Stimulated activated naive B cell treated with anti-CD40 and anti-IgM and Interleukin-4, amounts not matched to agents 10 μg/mL and 1 μg/mL and 100 μg/mL, for 72 hours (primary cell): Measurements from ENCODE around the gene ZBTB17.
A peak's percentile ranks its signal among the peaks of the same experiment; 100 is the strongest.

Source experiments
- ATAC-seq, 2 donors: fragments of 150-1000 bp; cut with Tn5 transposase; replicated peaks; 2 replicates each; pipeline ENCODE4 v1.10.0; 2021; ENCODE audit warnings: moderate library complexity in 1 of 2
- DNase-seq: peaks from one replicate; pipeline ENCODE4 v3.0.0; 2021
- H3K27ac Mint-ChIP-seq: one replicate; pipeline ENCODE4 v1.8.0; 2022; ENCODE audit warnings: mild to moderate bottlenecking, mixed read lengths
- H3K27me3 Mint-ChIP-seq, 2 donors: one replicate each; pipeline ENCODE4 v1.8.0; 2022; ENCODE audit warnings: mixed read lengths in 2 of 2
- H3K36me3 Mint-ChIP-seq, 2 donors: one replicate each; pipeline ENCODE4 v1.8.0; 2022; ENCODE audit warnings: mixed read lengths in 2 of 2, mild to moderate bottlenecking in 1 of 2
- H3K4me1 Mint-ChIP-seq, 2 donors: one replicate each; pipeline ENCODE4 v1.8.0; 2022; ENCODE audit warnings: mixed read lengths in 2 of 2, mild to moderate bottlenecking in 1 of 2
- H3K4me3 Mint-ChIP-seq, 2 donors: one replicate each; pipeline ENCODE4 v1.8.0; 2022; ENCODE audit warnings: mild to moderate bottlenecking in 2 of 2, mixed read lengths in 2 of 2, moderate library complexity in 1 of 2
- H3K9me3 Mint-ChIP-seq, 2 donors: one replicate each; pipeline ENCODE4 v1.8.0; 2022; ENCODE audit warnings: mixed read lengths in 2 of 2, mild to moderate bottlenecking in 1 of 2

The ZBTB17 gene

GRCh38 chr1:15946571-15947381 is 29.1 kb downstream of the ZBTB17 start:
- Mint-ChIP-seq H3K27ac (peak overlapping the region; percentile 82), H3K9me3 (no peaks in the 10 kb centered on the region), H3K4me3 (peak overlapping the region; percentile 11 to 15), H3K27me3 (no peaks in the 10 kb centered on the region), H3K4me1 (peaks cover 45 to 58% of the 10 kb centered on the region in 2 donors), H3K36me3 (peaks cover 35 to 48% of the 10 kb centered on the region in 2 donors)
- ATAC-seq (no peak), DNase-seq (no peak)

DNA sequence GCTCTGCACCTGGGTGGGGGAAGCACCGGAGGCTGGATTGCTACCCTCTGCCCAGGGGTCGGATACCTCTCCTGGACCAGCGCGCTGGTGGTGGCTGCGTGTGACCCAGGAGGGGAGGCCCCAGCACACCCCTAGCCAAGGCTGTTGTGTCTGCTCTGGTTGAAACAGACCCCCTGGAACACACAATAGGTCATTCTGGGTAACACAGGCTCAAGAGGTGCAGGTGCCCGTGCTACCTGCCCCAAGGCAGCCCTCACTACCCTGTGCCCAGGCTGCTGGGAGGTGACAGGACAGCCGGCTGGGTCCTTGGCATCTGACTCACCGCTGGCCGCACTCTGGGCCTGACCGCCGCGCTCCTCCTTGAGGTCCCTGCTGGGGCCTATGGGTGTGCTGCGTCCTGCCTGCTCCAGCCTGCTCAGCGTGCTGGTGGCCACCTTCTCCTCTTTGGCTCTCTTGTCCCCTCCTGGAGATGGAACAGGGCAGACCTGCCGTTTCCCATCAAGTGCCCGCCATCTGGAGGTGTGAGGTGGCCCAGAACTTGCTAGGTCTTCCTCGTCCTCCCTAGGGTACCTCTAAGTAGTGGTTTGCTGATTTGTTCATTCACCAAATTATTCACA is 30.0 kb downstream of the ZBTB17 start:
- Mint-ChIP-seq H3K36me3 (peaks cover 41 to 48% of the 10 kb centered on the region in 2 donors), H3K4me3 (peak overlapping the region in 1 of 2 donors; percentile 15), H3K27me3 (no peaks in the 10 kb centered on the region), H3K9me3 (no peaks in the 10 kb centered on the region), H3K27ac (peak overlapping the region; percentile 76), H3K4me1 (peaks cover 38 to 50% of the 10 kb centered on the region in 2 donors)
- no peak for ATAC-seq
- DNase-seq: no peak

DNA sequence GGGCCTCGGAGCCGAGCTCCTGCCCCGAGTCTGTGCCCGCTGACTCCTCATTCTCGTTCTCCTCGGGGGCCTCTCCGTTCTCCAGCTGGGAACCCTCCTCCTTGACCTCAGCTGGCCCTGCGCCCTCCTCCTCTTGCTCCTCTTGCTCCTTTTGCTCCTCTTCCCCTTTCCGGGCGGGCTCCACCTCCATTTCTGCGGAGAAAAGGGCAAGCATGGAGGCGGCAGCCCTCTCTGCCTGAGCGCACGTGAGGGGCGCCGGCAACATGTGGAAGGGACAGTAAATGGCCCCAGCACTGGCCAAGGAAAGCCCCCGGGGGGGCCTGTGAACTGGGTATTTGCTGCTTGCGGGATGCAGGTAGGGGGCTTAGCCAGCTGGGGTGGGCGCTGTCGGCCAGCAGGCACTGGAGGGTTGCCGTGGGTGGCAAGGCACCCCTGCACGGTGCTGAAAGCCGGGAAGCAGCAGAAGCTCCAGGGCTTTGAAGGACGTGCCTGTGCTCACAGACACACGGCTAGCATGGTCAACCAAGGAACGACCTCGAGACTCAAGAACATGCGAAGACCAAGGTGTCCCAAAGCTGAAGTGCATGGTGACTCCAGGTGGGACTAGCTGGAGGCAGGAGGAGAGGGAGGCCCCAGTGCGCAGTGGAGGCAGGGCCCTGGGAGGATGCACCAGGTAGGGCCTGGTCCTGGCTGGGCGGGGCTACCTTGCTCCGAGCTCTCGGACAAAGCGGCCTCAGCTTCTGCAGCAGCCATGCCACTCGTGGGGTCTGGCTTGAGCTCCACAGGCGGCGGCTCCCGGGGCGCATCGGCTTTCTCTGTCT is 30.7 kb downstream of the ZBTB17 start:
- DNase-seq (no peak), ATAC-seq (no peak)
- Mint-ChIP-seq H3K27me3 (no peaks in the 10 kb centered on the region), H3K36me3 (peaks cover 40 to 48% of the 10 kb centered on the region in 2 donors), H3K9me3 (no peaks in the 10 kb centered on the region), H3K27ac (peak overlapping the region; percentile 79), H3K4me1 (peaks cover 31 to 43% of the 10 kb centered on the region in 2 donors), H3K4me3 (peak overlapping the region in 1 of 2 donors; percentile 19)

DNA sequence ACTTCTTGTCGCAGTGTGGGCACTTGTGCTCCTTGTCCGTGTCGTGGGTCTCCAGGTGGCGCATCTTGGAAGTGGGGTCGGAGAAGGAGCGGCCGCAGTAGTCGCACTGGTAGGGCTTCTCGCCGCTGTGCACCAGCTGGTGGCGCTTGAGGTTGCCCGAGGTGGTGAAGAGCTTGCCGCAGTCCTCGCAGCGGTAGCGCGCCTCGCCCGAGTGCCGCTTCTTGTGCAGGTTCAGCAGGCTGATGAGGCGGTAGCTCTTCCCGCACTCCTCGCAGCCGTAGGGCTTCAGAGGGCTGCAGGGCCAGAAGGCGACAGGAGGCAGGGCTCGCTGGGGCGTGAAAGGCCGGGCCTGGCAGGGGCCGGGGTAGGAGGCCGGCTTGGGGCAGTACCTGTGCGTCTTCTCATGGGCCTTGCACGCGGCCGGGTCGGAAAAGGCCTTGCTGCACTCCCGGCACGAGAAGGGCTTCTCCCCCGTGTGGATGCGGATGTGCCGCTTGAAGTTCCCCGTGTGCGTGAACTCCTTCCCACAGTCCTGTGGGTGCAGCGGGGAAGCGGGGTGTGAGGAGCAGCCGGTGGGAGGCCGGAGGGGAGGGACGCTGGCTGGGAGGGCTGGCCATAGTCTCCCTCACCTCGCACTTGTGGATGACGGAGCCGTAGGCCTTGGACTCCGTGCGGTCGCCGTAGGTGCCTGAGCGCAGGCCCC is 31.4 kb downstream of the ZBTB17 start:
- Mint-ChIP-seq H3K4me1 (peaks cover 26 to 36% of the 10 kb centered on the region in 2 donors), H3K9me3 (no peaks in the 10 kb centered on the region), H3K36me3 (peaks cover 42 to 50% of the 10 kb centered on the region in 2 donors), H3K27ac (no peak overlapping the region), H3K4me3 (no peak overlapping the region), H3K27me3 (no peaks in the 10 kb centered on the region)
- DNase-seq (no peak), ATAC-seq (no peak)

DNA sequence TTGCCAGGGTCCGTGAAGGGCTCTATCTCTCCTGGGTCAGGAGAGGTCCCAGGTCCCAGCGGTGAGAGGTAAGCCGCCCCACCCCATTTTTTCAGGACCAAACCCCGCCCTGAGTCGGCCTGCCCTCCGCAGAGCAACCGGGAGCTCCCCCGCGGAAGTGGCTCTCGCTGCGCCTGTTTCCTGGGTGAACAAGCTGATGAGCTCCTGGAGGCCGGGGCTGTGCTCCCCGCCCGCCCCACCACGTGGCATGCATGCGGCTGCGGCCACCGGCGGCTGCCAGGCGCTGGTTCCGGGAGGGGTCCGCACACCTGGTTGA is 32.0 kb downstream of the ZBTB17 start:
- DNase-seq (no peak), ATAC-seq (no peak)
- Mint-ChIP-seq H3K27ac (no peak overlapping the region), H3K27me3 (no peaks in the 10 kb centered on the region), H3K36me3 (peaks cover 44 to 55% of the 10 kb centered on the region in 2 donors), H3K4me1 (peaks cover 21 to 36% of the 10 kb centered on the region in 2 donors), H3K9me3 (no peaks in the 10 kb centered on the region), H3K4me3 (no peak overlapping the region)

DNA sequence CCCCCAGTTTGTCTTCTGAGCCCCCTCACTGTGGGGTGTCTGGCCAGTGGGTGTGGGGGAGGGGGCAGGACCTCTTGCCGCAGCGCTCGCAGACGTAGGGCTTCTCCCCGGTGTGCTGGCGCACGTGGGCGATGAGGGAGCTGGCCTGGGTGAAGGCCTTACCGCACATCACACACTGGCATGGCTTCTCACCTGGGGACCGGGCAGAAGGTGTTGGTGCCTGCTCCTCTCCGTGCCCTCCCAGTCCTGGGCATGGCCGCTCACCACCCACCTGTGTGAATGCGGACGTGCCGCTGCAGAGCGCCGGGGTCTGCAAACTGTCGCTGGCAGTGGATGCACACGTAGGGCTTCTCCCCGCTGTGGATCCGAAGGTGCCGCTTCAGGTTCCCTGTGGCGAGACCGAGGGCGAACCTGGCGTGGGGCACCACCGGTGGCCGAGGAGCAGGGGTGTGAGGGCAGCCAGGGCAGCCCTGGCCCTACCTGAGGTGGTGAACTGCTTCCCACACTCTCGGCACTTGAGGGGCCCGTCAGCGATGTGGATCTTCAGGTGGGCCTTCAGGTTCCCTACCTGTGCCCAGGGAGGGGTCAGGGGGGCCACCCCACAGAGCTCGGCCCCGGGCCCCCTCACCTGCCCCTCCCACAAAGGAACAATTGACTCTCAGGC is 32.4 kb downstream of the ZBTB17 start:
- Mint-ChIP-seq H3K9me3 (no peaks in the 10 kb centered on the region), H3K27ac (peak overlapping the region; percentile 59), H3K27me3 (no peaks in the 10 kb centered on the region), H3K36me3 (peaks cover 40 to 59% of the 10 kb centered on the region in 2 donors), H3K4me3 (peak overlapping the region in 1 of 2 donors; percentile 6), H3K4me1 (peaks cover 16 to 31% of the 10 kb centered on the region in 2 donors)
- DNase-seq (no peak), ATAC-seq (no peak)

GRCh38 chr1:15942661-15943327 is 33.1 kb downstream of the ZBTB17 start:
- DNase-seq (no peak), ATAC-seq (no peak)
- Mint-ChIP-seq H3K27ac (peak overlapping the region; percentile 59), H3K4me1 (peaks cover 10 to 28% of the 10 kb centered on the region in 2 donors), H3K9me3 (no peaks in the 10 kb centered on the region), H3K4me3 (no peak overlapping the region), H3K27me3 (no peaks in the 10 kb centered on the region), H3K36me3 (peaks cover 38 to 56% of the 10 kb centered on the region in 2 donors)

DNA sequence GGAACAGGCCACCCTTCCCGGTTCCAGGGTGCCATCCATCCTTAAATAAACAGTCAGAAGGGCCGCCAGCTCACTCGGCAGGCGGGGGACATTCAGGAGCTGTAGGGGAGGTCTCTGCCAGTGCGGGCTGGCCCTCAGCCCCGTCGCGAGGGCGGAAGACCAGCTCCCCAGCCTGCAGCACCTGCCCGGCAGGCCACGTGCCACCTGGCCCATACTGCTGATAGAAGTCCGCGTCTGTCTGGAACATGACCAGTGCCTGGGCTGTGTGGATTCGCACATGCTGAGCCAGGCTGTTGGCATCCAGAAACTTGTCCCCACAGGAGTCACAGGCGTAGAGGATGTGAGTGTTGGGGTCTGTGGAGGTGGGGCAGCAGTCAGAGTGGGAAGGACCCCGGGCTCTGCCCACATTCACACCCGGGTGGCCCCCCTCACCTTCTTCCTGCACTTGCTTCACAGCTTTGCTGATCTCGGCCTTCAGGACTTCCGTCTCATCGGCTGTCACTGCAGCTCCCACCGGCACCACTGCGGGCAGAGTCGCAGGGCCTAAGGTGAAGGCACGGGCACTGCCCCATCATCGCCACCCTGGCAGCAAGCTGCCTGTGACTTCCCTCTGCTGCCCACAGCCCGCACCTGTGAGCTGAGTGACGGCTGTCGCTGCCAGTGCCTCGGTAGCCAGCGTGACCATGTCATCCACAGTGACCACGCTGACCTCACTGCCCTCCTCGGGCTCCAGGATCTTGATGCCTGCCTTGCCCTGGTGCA is 33.8 kb downstream of the ZBTB17 start:
- no peak for ATAC-seq
- DNase-seq: no peak
- Mint-ChIP-seq H3K4me1 (peaks cover 10 to 28% of the 10 kb centered on the region in 2 donors), H3K36me3 (peaks cover 39 to 55% of the 10 kb centered on the region in 2 donors), H3K27ac (peak overlapping the region; percentile 83), H3K9me3 (no peaks in the 10 kb centered on the region), H3K4me3 (no peak overlapping the region), H3K27me3 (no peaks in the 10 kb centered on the region)

DNA sequence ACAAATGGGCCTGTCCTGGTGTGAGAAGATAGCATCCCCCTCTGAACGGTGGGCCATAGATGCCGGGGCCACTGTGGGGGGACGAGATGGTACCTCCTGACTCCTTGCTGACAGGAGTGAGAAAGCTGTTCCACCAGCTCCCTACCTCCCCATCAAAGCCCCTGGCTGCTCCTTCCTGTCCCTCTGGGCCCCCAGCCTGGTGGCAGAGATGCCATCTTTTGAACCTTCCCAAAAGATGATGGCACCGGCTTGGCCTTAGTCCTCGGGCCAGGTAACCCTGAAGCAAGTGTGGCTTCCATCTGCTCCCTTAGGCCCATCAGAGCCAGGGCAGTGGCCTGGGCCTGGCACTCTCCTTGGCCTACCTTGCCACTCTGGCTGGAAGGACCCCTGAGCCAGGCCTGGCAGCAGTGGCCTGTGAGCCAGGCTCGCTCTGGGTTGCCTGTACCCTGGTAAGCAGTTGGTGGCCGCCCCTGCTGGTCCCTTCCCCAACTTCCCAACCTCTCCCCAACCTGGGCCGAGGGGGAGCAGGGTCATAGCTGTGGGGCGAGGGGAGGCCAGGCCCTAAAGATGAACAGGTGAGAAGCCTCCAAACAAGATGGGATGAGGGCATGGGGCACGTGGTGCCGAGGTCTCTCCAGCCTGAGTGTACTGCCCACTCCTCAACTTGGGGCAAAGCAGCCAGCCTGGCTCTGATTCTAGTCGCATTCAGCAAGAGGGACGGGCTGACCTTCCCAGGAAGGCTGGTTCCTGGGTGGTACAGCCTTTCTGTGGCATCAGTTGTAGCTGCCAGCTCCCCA is 34.7 kb downstream of the ZBTB17 start:
- DNase-seq (no peak), ATAC-seq (no peak)
- Mint-ChIP-seq H3K27me3 (no peaks in the 10 kb centered on the region), H3K4me3 (no peak overlapping the region), H3K27ac (peak overlapping the region; percentile 83), H3K4me1 (peaks cover 8 to 19% of the 10 kb centered on the region in 2 donors), H3K9me3 (no peaks in the 10 kb centered on the region), H3K36me3 (peaks cover 37 to 53% of the 10 kb centered on the region in 2 donors)

DNA sequence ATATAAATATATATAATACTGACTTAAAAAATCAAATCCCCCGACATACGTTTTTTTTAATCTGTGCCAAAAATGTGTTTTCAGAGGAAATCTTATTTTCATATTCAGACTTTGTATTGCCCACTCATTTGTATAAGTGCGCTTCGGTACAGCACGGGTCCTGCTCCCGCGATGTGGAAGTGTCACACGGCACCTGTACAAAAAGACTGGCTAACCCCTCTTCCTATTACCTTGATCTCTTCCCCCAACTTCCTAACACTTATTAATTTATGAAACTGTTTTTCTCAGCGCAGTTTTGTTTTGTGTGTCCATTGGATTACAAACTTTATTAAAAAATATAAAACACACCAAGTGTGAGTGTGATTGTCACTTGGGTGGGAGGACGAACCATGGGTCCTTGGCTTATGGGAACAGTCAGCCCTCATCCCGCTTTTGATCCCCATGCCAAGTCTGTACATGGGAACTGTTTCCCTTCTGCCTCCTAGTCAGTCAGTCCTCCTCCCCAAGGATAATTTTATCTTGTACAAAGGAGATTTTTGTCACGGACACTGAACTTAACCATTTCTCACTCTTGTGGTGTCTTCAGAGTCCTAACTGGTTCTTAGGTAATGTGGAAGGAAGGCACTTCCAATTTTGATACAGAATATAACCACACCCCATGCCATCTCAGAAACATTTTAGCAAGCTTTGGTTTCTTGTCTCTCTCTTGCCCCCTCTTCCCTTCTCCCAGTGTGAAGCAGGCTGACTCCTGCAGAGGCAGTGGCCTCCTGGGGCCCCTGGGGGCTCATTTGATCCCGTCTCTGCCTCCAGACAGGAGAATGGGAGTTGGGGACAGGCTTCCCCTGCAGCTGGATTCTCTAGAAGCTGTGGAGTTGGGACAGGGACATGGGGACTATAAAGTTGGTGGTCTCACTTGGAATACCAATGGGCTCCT is 35.5 kb downstream of the ZBTB17 start:
- DNase-seq (no peak), ATAC-seq (no peak)
- H3K36me3 Mint-ChIP-seq: peaks cover 43 to 58% of the 10 kb centered on the region in 2 donors
- peak overlapping the region; percentile 83 for H3K27ac Mint-ChIP-seq
- H3K4me1 Mint-ChIP-seq: peaks cover 11 to 16% of the 10 kb centered on the region in 2 donors
- H3K4me3 Mint-ChIP-seq: no peak overlapping the region
- H3K27me3 Mint-ChIP-seq: no peaks in the 10 kb centered on the region
- no peaks in the 10 kb centered on the region for H3K9me3 Mint-ChIP-seq
